Measurements from ENCODE around the gene WFDC13.
"Not testable (repeated sequence)": the region's sequence is repeated elsewhere in the genome, so short reads cannot be mapped to it uniquely, and the experiment has no call there.

Gene WFDC13

DNA sequence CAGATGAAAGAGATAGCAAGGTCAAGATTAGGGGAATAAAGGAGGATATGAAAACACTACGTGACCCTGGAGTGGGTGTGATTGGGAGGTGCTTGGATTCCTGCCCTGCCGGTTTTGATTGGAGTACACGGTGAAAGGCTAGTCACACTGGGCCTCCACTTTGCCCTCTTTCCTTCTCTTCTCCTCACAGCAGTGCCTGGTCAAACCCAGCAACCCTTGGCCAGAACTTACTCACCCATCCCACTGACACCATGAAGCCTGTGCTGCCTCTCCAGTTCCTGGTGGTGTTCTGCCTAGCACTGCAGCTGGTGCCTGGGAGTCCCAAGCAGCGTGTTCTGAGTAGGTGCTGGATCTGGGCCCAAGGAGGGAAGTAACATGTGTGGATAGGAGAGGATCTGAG is at the start of gene WFDC13:
TSS of gene WFDC13 (plus strand) at position 166 of the 400 bp plus-strand sequence. CDS start at position 252, 86 bp downstream.
- FAIRE-seq, result no peak

DNA sequence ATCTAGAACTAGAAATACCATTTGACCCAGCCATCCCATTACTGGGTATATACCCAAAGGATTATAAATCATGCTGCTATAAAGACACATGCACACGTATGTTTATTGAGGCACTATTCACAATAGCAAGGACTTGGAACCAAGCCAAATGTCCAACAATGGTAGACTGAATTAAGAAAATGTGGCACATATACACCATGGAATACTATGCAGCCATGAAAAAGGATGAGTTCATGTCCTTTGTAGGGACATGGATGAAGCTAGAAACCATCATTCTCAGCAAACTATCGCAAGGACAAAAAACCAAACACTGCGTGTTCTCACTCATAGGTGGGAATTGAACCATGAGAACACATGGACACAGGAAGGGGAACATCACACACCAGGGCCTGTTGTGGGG is 44.8 kb upstream of the WFDC13 start:
- not testable (repeated sequence) for FAIRE-seq

GRCh38 chr20:45670139-45670538 is 31.7 kb upstream of the WFDC13 start, which contains the start of gene WFDC11:
TSS of gene WFDC11 (minus strand) at chr20:45670239. CDS start at chr20:45650600, 19,639 bp downstream.
- FAIRE-seq, result no peak

GRCh38 chr20:45672765-45673164 is 29.1 kb upstream of the WFDC13 start:
- no peak for FAIRE-seq

DNA sequence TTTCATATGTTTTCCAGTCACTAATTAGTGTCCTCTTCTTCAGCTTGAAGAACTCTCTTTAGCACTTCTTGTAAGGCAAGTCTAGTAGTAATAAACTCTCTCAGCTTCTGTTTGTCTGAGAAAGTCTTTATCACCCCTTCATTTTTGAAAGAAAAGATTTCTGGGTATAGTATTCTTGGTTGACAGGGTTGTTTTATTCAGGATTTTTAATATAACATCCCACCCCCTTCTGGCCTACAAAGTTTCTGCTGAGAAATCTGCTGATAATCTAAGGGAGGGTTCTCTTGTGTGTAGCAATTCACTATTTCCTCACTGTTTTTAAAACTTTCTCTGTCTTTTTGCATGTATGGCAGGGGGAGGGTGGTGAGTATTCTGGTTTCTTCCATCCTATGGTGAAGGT is 22.2 kb upstream of the WFDC13 start:
- no peak for FAIRE-seq

DNA sequence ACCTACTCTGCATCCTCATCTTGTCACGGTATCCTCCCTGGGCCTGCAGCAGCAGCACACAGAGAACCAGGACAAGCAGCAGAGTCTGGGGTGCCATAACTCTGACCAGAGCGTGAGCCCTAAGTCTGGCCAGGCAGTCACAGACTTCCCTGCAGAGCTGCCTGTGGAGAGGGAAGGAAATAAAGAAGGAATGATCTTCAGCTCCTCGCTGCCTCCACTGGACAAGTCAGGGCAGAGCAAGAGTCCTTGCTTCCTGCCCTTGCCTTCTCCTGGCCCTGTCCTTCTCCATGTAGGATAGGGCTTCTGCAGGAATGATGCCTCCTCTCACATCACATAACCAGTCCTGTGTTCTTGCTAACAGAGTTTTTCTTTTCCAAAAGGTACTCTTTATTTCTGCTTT is 15.9 kb upstream of the WFDC13 start:
- FAIRE-seq, result no peak

DNA sequence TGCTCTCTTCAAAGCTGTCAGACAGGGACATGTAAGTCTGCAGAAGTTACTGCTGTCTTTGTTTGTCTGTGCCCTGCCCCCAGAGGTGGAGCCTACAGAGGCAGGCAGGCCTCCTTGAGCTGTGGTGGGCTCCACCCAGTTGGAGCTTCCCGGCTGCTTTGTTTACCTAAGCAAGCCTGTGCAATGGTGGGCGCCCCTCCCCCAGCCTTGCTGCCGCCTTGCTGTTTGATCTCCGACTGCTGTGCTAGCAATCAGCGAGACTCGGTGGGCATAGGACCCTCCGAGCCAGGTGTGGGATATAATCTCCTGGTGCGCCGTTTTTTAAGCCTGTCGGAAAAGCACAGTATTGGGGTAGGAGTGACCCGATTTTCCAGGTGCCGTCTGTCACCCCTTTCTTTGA is 8.5 kb upstream of the WFDC13 start:
- not testable (repeated sequence) for FAIRE-seq

GRCh38 chr20:45695496-45695895 is 6.3 kb upstream of the WFDC13 start:
- FAIRE-seq, result no peak

GRCh38 chr20:45701104-45701503 is 734 bp upstream of the WFDC13 start:
- FAIRE-seq, result no peak

GRCh38 chr20:45704969-45705637 is 3.3 kb downstream of the WFDC13 start, which contains the start of gene WFDC10B:
TSS of gene WFDC10B (minus strand) at chr20:45705019. CDS start at chr20:45685992, 19,027 bp downstream.
- FAIRE-seq, result no peak

GRCh38 chr20:45716141-45716688 is 14.4 kb downstream of the WFDC13 start:
- not testable (repeated sequence) for FAIRE-seq

GRCh38 chr20:45722047-45722446 is 20.2 kb downstream of the WFDC13 start, which contains the start of gene SPINT4:
TSS of gene SPINT4 (plus strand) at chr20:45722347. CDS start at chr20:45722368, 21 bp downstream.
- FAIRE-seq, result no peak

DNA sequence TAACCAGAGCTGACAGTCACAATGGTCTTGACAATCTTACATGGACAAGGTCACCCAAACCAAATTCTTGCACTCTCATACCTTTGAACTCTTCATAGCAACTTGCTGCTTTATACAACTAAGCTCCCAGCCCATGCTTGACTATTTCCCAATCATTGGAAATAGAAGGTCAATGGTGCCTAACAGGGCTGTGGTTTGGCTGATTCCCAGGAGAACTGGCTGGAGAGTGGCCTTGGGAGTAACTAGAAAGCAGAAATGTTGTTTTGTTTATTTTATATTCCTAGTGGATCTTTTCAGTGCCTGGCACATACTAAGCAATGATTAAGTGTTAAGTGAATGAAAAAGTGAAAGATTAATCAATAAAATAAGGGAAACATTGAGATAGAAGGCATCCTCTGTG is 23.3 kb downstream of the WFDC13 start:
- FAIRE-seq, result no peak

DNA sequence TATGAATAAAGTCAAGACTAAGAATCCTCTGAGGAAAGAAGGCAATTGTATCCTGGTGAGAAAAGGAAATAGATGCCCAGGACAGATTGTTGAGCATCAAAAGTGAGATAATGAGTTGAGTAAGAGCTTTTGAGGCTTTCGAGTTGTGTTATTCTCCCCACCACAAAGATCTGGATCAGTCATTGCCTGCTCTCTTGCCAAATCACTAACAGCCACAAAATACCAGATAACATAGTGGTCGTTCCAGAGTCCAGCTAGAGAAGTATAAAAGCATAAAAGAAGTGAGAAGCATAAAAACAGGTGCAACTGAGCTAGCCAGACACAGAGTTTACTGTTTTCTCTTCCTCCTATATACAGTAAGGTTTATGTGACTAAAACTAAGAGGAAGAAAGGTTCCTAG is 25.2 kb downstream of the WFDC13 start:
- no peak for FAIRE-seq

GRCh38 chr20:45732199-45732598 is 30.4 kb downstream of the WFDC13 start:
- FAIRE-seq, result no peak

DNA sequence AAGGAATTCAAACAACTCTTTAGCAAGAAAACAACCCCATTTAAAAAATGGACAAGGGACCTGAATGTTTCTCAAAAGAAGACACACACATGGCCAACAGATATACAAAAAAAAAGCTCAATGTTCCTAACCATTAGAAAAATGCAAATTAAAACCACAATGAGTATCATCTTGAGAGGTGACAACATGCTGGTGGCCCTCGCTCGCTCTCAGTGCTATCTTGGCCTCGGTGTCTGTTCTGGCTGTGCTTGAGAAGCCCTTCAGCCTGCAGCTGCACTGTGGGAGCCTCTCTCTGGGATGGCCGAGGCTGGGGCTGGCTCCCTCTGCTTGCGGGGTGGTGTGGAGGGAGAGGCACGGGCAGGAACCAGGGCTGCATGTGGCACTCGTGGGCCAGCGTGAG is 33.7 kb downstream of the WFDC13 start:
- FAIRE-seq, result no peak

DNA sequence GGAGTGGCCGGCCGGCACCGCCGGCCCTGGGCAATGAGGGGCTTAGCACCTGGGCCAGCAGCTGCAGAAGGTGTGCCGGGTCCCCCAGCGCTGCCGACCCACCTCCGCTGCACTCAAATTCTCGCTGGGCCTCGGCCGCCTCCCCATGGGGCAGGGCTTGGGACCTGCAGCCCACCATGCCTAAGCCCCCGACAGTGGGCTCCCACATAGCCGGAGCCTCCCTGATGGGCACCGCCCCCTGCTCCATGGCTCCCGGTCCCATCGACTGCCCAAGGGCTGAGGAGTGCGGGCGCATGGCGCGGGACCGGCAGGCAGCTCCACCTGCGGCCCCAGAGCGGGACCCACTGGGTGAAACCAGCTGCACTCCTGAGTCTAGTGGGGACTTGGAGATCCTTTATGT is 34.1 kb downstream of the WFDC13 start:
- no peak for FAIRE-seq

DNA sequence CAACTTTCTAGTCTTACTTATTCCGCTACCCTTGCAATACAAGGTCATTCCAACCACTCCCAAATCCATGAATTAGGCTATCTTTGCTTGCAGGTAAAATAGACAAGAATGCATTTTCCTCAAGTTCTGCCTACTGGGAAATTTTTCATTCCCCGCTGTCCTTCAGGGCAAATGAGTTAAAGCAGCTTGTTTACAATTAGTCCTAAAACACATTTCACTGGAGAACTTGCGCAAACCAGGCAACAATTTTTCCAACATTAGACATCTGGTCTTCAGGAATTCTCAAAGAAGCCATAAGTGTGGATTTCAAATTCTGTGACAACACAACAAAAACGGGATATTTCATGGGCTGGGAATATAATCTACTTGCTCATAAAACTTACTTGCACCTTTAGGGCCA is 40.8 kb downstream of the WFDC13 start:
- no peak for FAIRE-seq

- no peak for FAIRE-seq
Measured at GRCh38 chr20:45745015-45745414, 43.2 kb downstream of the WFDC13 start.

DNA sequence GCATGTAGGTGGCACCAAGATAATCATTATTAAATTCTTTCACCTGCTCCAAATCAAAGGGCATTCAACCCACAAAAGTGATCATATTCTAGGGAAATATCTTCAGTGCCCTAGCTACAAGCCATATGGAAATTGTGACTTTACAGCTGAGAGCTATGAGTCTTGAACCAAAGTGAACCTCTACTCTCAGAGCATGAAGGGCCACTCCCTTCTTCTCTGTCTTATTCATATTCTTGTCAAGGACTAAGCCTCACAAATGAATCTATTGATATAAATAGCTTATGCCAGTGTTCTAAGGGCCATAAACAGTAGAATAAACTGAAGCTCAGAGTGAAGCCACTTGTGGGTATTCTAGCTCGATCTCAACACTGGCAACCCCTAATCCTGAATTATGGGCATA is 49.9 kb downstream of the WFDC13 start:
- no peak for FAIRE-seq

DNA sequence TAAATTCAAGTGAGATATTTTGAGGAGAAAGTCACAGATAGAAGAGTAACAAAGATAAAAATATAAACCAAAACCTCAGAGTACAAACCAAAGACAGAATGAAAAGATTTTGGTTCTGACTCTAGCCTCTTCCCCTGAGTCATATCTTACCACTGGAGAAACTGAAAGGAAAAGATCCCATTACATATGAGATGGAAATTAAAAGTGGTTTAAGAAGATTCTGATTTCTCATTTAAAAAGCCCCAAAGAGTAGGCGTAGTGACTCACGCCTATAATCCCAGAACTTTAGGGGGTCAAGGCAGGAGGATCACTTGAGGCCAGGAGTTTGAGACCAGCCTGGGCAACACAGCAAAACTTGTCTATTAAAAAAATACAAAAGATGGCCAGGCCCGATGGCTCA is 50.9 kb downstream of the WFDC13 start:
- FAIRE-seq, result no peak

DNA sequence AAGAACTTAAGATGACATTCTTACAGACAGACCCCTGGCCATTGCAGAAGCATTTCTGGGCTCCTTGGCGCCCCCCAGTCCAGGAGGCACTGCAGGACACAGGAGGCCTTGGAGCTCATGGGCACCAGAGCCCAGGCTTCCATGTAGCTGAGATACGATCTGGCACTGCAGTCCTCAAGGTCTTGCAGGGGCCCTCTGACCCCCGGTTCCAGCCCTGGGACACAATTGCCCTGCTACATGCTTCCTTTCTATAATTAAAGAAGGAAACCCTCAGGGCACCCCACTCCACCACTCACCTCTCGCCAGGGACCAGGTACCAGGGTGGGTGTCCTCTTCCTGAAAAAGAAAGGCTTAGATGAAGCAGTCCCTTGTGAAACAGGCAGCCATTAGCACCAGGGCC is 56.3 kb downstream of the WFDC13 start:
- FAIRE-seq, result no peak
